ENCODE data around the gene GGTLC1.
"Not testable (repeated sequence)": the region's sequence is repeated elsewhere in the genome, so short reads cannot be mapped to it uniquely, and the experiment has no call there.

- TF ChIP-seq CTCF, POLR2AphosphoS5, POLR2A (IDR thresholded peaks at IDR 0.05): not testable (repeated sequence)
These were observed 2.8 kb downstream of the GGTLC1 start for GRCh38 chr20:23985790-23986225.
